HEK293 (cell line): ENCODE measurements around the gene NXN.
A peak's percentile ranks its signal among the peaks of the same experiment; 100 is the strongest.

Experiments used
- CTCF ChIA-PET: fragments of 350-600 bp; formaldehyde crosslinking; extraction: SDS; loops from one replicate; lab custom pipeline; 2021; ENCODE audit warnings: antibody characterized with exemption; lab: Yijun Ruan, JAX
- POLR2A ChIA-PET: fragments of 300-600 bp; formaldehyde crosslinking; extraction: SDS; loops from one replicate; lab custom pipeline; 2020; ENCODE audit warnings: antibody characterized with exemption, inconsistent platforms; lab: Yijun Ruan, JAX
- H3K27ac ChIP-seq: fragments of 200-500 bp; sonication (Bioruptor generic); 2 replicates; pipeline ENCODE4 v1.5.1; 2014; ENCODE audit warnings: low read depth, low read length, control low read depth, inconsistent platforms; ENCODE audit errors: extremely low read depth
- H3K36me3 ChIP-seq, 2 experiments: fragments of 200-500 bp in 1 of 2; sonication (Bioruptor generic) in 1 of 2; 1 replicate in 1 of 2; 2 replicates in 1 of 2; pipeline ENCODE4 v1.5.1; 2014 to 2017; ENCODE audit warnings: inconsistent platforms in 2 of 2, low read length in 2 of 2; ENCODE audit not compliant: control insufficient read depth in 2 of 2, insufficient read depth in 1 of 2
- H3K4me1 ChIP-seq: fragments of 200-500 bp; sonication (Bioruptor generic); 2 replicates; pipeline ENCODE4 v1.5.1; 2014; ENCODE audit warnings: mild to moderate bottlenecking, low read length, inconsistent platforms; ENCODE audit not compliant: control insufficient read depth, insufficient read depth
- H3K4me3 ChIP-seq: 2 replicates; pipeline ENCODE4 v1.5.1; 2011; ENCODE audit warnings: low read depth, mild to moderate bottlenecking, control low read depth, low read length, moderate library complexity
- H3K9me3 ChIP-seq: fragments of 200-500 bp; sonication (Bioruptor generic); 2 replicates; pipeline ENCODE4 v1.5.1; 2014; ENCODE audit warnings: low read depth, low read length, inconsistent platforms; ENCODE audit not compliant: control insufficient read depth, insufficient read depth
- EGR2 ChIP-seq: fragments of 450-650 bp; formaldehyde crosslinking; IDR thresholded peaks from 2 replicates; pipeline ENCODE4 v1.5.1; 2016; ENCODE audit warnings: low read depth, missing biosample characterization, missing genetic modification characterization
- FEZF1 ChIP-seq: fragments of 450-650 bp; formaldehyde crosslinking; IDR thresholded peaks from 2 replicates; pipeline ENCODE4 v1.5.1; 2016; ENCODE audit warnings: missing biosample characterization, missing genetic modification characterization
- GLIS2 ChIP-seq: fragments of 450-650 bp; formaldehyde crosslinking; IDR thresholded peaks from 2 replicates; pipeline ENCODE4 v1.5.1; 2016; ENCODE audit warnings: missing biosample characterization, missing genetic modification characterization
- PRDM1 ChIP-seq: fragments of 450-650 bp; formaldehyde crosslinking; IDR thresholded peaks from 2 replicates; pipeline ENCODE4; 2016; ENCODE audit warnings: missing biosample characterization, missing genetic modification characterization
- ZBTB7A ChIP-seq: fragments of 450-650 bp; formaldehyde crosslinking; IDR thresholded peaks from 2 replicates; pipeline ENCODE4 v1.5.1; 2016; ENCODE audit warnings: low read depth, missing biosample characterization, missing genetic modification characterization
- ZNF354C ChIP-seq: fragments of 450-650 bp; formaldehyde crosslinking; IDR thresholded peaks from 2 replicates; pipeline ENCODE4 v1.5.1; 2016; ENCODE audit warnings: missing biosample characterization, missing genetic modification characterization, low read depth, borderline replicate concordance
- ZNF513 ChIP-seq: fragments of 450-650 bp; IDR thresholded peaks from 2 replicates; pipeline ENCODE4 v1.5.1; 2018; ENCODE audit warnings: missing biosample characterization, missing genetic modification characterization
- ZNF600 ChIP-seq: fragments of 450-650 bp; formaldehyde crosslinking; IDR thresholded peaks from 2 replicates; pipeline ENCODE4 v1.5.1; 2016; ENCODE audit warnings: missing biosample characterization, missing genetic modification characterization
- TF ChIP-seq, protein P1 (sequence below): fragments of 450-650 bp; formaldehyde crosslinking; IDR thresholded peaks from 2 replicates; pipeline ENCODE4 v1.5.1; 2016; ENCODE audit warnings: missing biosample characterization, missing genetic modification characterization, borderline replicate concordance

Gene NXN

DNA sequence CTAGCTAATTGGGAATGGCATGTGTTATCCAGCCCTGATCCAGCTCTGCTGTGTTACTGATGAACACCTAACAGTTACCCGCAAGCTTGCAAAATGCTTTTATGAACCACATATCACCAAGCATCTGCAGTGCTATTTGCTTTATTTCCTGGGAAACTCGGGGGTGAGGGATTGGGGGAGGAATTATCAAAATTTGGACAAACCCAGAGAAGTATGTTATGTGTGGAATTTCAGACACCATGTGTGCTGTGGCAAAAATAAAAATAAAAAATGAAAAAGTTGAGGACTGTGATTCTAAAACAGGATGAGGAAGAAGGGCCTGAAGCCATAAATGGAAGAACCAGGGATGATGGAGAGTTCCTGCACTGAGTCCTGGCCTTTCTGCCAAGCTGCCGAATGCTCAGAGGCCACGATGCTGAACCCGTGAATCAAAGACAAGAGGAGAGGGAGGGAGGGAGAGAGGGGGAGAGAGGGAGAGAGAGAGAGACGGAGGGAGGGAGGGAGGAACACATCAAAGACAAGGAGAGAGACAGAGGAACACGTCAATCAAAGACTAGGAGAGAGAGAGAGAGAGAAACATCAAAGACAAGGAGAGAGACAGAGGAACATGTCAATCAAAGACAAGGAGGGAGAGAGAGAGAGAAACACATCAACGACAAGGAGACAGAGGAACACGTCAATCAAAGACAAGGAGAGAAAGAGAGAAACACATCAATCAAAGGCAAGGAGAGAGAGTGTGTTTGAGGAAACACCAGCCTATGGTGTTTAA, 107.6 kb downstream of the NXN start (continued):
- no peak for TF ChIP-seq ZNF513 (tag by site-specific recombination)

DNA sequence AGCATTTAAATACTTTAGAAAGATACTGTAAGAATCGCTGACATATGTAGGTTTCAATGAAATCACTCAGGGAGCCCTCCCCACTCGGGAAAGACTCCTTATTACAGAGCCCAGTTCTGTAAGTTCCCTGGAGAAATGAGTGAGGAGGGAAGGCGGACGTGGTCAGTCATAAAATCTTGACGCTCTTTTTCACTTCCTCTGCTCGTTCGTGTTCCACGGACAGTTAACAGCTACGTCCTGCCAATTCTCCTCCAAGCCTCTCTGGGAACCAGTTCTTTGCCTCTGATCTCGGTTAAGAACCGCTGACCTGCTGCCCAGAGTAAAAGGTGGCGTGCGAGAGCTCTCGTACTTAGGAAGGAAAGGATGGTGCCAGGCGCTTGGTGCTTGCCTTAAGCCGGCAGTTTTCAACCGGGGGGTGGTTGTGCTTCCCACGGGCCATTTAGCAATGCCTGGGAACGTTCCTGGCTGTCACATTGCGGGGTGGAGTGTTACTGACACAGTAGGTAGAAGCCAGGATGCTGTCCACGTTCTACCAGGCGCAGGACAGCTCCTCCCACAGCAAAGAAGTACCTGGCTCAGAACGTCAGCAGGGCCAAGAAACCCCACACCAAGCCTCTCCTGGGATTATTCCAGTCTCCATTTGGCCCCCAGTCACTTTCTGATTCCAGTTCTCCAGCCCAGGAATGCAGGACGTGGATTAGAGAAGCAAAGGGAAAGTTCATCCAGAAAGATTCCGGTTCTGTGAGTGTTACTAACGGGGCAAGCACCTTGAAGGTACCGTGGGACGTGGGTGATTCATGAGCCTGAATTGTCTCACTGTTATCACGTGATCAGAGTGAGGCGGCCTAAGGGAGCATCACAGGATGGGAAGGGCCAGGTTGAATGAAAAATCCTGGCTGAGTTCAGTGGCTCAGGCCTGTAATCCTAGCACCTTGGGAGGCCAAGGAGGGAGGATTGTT, 109.7 kb downstream of the NXN start:
- TF ChIP-seq FEZF1 (tag by site-specific recombination) = peak; percentile 28; the same call in 1 of the 2 replicates
- TF ChIP-seq EGR2 (tag by site-specific recombination) = no peak
- Histone ChIP-seq H3K36me3 (no peaks in the 10 kb centered on the region), H3K9me3 (no peaks in the 10 kb centered on the region), H3K27ac (no peak overlapping the region), H3K4me1 (no peaks in the 10 kb centered on the region), H3K4me3 (no peak overlapping the region)
- CTCF ChIA-PET = interaction anchor here (0.8 to 2.5 kb wide), 2 partner anchors 10 to 81 kb away, joined by 3 to 13 read pairs; no protein-coding TSS in a partner anchor
- POLR2A ChIA-PET = no interaction called here

DNA sequence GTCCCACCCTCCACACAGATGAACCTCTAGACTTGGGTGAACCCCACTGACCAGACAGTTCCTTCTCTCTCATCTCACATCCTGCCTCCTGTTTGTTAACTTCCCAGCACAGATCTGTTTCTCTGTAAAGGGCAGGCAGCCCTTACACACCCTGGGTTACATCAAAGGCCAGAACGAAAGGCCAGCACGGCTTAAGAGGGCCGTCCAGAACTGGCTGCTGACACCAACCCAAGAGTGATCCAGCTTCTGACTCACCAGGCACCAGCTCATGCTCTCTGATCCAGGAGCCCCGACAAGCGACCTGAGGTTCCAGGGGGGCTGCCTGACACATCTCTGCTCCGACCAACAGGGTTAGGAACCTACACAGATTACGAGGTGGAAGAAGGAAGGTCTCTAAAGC, 110.5 kb downstream of the NXN start:
- Histone ChIP-seq H3K4me3 (no peak overlapping the region), H3K27ac (no peak overlapping the region)
- POLR2A ChIA-PET = no interaction called here

More for the DNA sequence above, 110.5 kb downstream of the NXN start:
- H3K9me3 ChIP-seq = no peaks in the 10 kb centered on the region
- TF ChIP-seq, protein P1, sequence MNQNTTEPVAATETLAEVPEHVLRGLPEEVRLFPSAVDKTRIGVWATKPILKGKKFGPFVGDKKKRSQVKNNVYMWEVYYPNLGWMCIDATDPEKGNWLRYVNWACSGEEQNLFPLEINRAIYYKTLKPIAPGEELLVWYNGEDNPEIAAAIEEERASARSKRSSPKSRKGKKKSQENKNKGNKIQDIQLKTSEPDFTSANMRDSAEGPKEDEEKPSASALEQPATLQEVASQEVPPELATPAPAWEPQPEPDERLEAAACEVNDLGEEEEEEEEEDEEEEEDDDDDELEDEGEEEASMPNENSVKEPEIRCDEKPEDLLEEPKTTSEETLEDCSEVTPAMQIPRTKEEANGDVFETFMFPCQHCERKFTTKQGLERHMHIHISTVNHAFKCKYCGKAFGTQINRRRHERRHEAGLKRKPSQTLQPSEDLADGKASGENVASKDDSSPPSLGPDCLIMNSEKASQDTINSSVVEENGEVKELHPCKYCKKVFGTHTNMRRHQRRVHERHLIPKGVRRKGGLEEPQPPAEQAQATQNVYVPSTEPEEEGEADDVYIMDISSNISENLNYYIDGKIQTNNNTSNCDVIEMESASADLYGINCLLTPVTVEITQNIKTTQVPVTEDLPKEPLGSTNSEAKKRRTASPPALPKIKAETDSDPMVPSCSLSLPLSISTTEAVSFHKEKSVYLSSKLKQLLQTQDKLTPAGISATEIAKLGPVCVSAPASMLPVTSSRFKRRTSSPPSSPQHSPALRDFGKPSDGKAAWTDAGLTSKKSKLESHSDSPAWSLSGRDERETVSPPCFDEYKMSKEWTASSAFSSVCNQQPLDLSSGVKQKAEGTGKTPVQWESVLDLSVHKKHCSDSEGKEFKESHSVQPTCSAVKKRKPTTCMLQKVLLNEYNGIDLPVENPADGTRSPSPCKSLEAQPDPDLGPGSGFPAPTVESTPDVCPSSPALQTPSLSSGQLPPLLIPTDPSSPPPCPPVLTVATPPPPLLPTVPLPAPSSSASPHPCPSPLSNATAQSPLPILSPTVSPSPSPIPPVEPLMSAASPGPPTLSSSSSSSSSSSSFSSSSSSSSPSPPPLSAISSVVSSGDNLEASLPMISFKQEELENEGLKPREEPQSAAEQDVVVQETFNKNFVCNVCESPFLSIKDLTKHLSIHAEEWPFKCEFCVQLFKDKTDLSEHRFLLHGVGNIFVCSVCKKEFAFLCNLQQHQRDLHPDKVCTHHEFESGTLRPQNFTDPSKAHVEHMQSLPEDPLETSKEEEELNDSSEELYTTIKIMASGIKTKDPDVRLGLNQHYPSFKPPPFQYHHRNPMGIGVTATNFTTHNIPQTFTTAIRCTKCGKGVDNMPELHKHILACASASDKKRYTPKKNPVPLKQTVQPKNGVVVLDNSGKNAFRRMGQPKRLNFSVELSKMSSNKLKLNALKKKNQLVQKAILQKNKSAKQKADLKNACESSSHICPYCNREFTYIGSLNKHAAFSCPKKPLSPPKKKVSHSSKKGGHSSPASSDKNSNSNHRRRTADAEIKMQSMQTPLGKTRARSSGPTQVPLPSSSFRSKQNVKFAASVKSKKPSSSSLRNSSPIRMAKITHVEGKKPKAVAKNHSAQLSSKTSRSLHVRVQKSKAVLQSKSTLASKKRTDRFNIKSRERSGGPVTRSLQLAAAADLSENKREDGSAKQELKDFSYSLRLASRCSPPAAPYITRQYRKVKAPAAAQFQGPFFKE (tag by site-specific recombination) = no peak
- no peak for TF ChIP-seq PRDM1
- no peak for TF ChIP-seq ZBTB7A
- TF ChIP-seq ZNF513 (tag by site-specific recombination) = no peak
- TF ChIP-seq ZNF600 (tag by site-specific recombination) = peak; percentile 64
- no peak for TF ChIP-seq ZNF354C (tag by site-specific recombination)
- no peak for TF ChIP-seq GLIS2 (tag by site-specific recombination)
- H3K36me3 ChIP-seq = no peaks in the 10 kb centered on the region
- no peaks in the 10 kb centered on the region for H3K4me1 ChIP-seq
- CTCF ChIA-PET = interaction anchor here (0.5 to 2.5 kb wide), 2 partner anchors 10 to 77 kb away, joined by 3 to 13 read pairs; no protein-coding TSS in a partner anchor
